Mesothelial cell of epicardium (in vitro differentiated cells): Measurements from ENCODE around the gene DDIT4. TPM values are rescaled to one million over a fixed set of nuclear protein-coding genes. Genes with fewer than 3 reads are reported as not detected.

ENCODE experiments used
- DNase-seq, 2 experiments: peaks; one replicate each; pipeline ENCODE4 v3.0.0; 2021; ENCODE audit warnings: low spot score in 2 of 2; ENCODE audit not compliant: unreplicated experiment in 2 of 2
- H3K27ac Mint-ChIP-seq: 2 replicates; pipeline ENCODE4 v1.8.0; 2021; ENCODE audit warnings: mixed read lengths
- H3K27me3 Mint-ChIP-seq: 2 replicates; pipeline ENCODE4 v1.8.0; 2021; ENCODE audit warnings: low read depth, mixed read lengths
- H3K36me3 Mint-ChIP-seq: 2 replicates; pipeline ENCODE4 v1.8.0; 2021; ENCODE audit warnings: mixed read lengths
- H3K4me1 Mint-ChIP-seq: 2 replicates; pipeline ENCODE4 v1.8.0; 2021; ENCODE audit warnings: mixed read lengths
- H3K4me3 Mint-ChIP-seq: 2 replicates; pipeline ENCODE4 v1.8.0; 2021; ENCODE audit warnings: mild to moderate bottlenecking, moderate library complexity, mixed read lengths
- H3K9me3 Mint-ChIP-seq: 2 replicates; pipeline ENCODE4 v1.8.0; 2021; ENCODE audit warnings: mixed read lengths
- CTCF ChIP-seq: fragments of 200-600 bp; sonication (generic); IDR thresholded peaks from one replicate; pipeline ENCODE4 v1.5.0; 2021; ENCODE audit warnings: antibody characterized with exemption; ENCODE audit not compliant: unreplicated experiment
- total RNA-seq: library from RNA; stranded (reverse); gene quantifications from 3 replicates; pipeline ENCODE4 v1.2.1, GENCODE V29; 2021

The DDIT4 gene
- total RNA-seq, 1 donor from 2014 or later = 61.9 TPM

- Mint-ChIP-seq H3K27ac (peak overlapping the region; percentile 77), H3K9me3 (no peaks in the 10 kb centered on the region), H3K36me3 (no peaks in the 10 kb centered on the region), H3K4me3 (no peak overlapping the region), H3K27me3 (no peaks in the 10 kb centered on the region), H3K4me1 (peaks cover 60% of the 10 kb centered on the region)
- TF ChIP-seq CTCF = no peak
- no peak for DNase-seq
Observed at GRCh38 chr10:72258617-72259016, 15.1 kb upstream of the DDIT4 start.

- H3K9me3 Mint-ChIP-seq = no peaks in the 10 kb centered on the region
- H3K4me3 Mint-ChIP-seq = peak overlapping the region; percentile 70
- H3K36me3 Mint-ChIP-seq = no peaks in the 10 kb centered on the region
- no peak for TF ChIP-seq CTCF
- DNase-seq = no peak
- H3K4me1 Mint-ChIP-seq = peaks cover 61% of the 10 kb centered on the region
- H3K27me3 Mint-ChIP-seq = no peaks in the 10 kb centered on the region
- H3K27ac Mint-ChIP-seq = peak overlapping the region; percentile 98
Observed at GRCh38 chr10:72259491-72260238, 14.1 kb upstream of the DDIT4 start.

GRCh38 chr10:72260239-72260975 lies 13.3 kb upstream of the DDIT4 start:
- TF ChIP-seq CTCF = no peak
- Mint-ChIP-seq H3K36me3 (no peaks in the 10 kb centered on the region), H3K9me3 (no peaks in the 10 kb centered on the region), H3K27ac (peak overlapping the region; percentile 98), H3K4me3 (peak overlapping the region; percentile 70), H3K4me1 (peaks cover 59% of the 10 kb centered on the region), H3K27me3 (no peaks in the 10 kb centered on the region)
- DNase-seq = no peak

- H3K27me3 Mint-ChIP-seq = no peaks in the 10 kb centered on the region
- TF ChIP-seq CTCF = no peak
- H3K27ac Mint-ChIP-seq = peak overlapping the region; percentile 97
- H3K4me1 Mint-ChIP-seq = peaks cover 61% of the 10 kb centered on the region
- peak; percentile 70 to 85 for DNase-seq
- no peaks in the 10 kb centered on the region for H3K36me3 Mint-ChIP-seq
- H3K9me3 Mint-ChIP-seq = no peaks in the 10 kb centered on the region
- peak overlapping the region; percentile 70 for H3K4me3 Mint-ChIP-seq
Observed at GRCh38 chr10:72260976-72261783, 12.5 kb upstream of the DDIT4 start.

GRCh38 chr10:72261784-72262404 lies 11.8 kb upstream of the DDIT4 start:
- DNase-seq = no peak
- Mint-ChIP-seq H3K27ac (peak overlapping the region; percentile 97), H3K9me3 (no peaks in the 10 kb centered on the region), H3K4me3 (peak overlapping the region; percentile 70), H3K27me3 (no peaks in the 10 kb centered on the region), H3K36me3 (no peaks in the 10 kb centered on the region), H3K4me1 (peaks cover 58% of the 10 kb centered on the region)
- no peak for TF ChIP-seq CTCF
